ENCODE results near the gene DRG2.

Gene DRG2

DNA sequence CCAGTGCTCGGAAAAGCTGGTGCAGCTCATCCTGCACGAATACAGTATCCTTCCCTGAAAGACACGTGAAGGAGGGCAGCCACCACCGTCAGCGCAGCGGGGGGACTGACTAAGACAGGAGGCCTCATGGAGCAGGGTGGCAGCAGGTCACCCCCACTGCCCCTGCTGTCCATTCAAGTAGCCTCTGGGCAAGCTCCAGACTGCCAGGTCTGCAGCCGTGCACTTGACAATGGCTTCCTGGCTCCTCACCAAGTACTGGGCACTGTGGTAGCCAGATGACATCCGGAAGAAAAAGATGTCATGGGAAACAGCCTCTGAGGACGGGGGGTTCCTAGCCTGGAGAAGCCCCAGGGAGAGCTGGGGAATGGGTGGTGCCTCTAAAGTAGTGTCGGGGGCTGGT, 12.9 kb downstream of the DRG2 start:
- Histone ChIP-seq H3K36me3 (ENCODE audit: control insufficient read depth in 2 of 2, insufficient read depth in 1 of 2, low read length in 2 of 2) (peaks cover 11 to 97% of the 10 kb centered on the region in 2 experiments), H3K4me3 (ENCODE audit: low read depth, low read length) (no peak overlapping the region), H3K9me3 (ENCODE audit: control insufficient read depth, insufficient read depth, low read depth, low read length) (no peaks in the 10 kb centered on the region), H3K27ac (ENCODE audit: extremely low read depth, low read depth, low read length) (no peak overlapping the region), H3K4me1 (ENCODE audit: control insufficient read depth, insufficient read depth, low read length) (no peaks in the 10 kb centered on the region)
- ChIA-PET POLR2A (interaction anchor here (0.6 kb wide), 1 partner anchor 18 kb away, joined by 3 read pairs; no protein-coding TSS in a partner anchor), CTCF (interaction anchor here (0.5 to 0.8 kb wide), 2 partner anchors 159 to 597 kb away, joined by 3 to 4 read pairs; no protein-coding TSS in a partner anchor)
- TF ChIP-seq PBX3 (CRISPR knock-in tag; IDR thresholded peaks at IDR 0.05), result no peak
- TF ChIP-seq ATF2 (tag by site-specific recombination; IDR thresholded peaks at IDR 0.05; ENCODE audit: low read depth), result no peak
- TF ChIP-seq ZNF658 (tag by site-specific recombination; IDR thresholded peaks at IDR 0.05), result no peak
- no peak for TF ChIP-seq ZBTB17 (tag by site-specific recombination; IDR thresholded peaks at IDR 0.05)
- TF ChIP-seq ZSCAN4 (tag by site-specific recombination; IDR thresholded peaks at IDR 0.05), result no peak
- no peak for TF ChIP-seq SP7 (tag by site-specific recombination; IDR thresholded peaks at IDR 0.05)
- no peak for TF ChIP-seq KLF10 (tag by site-specific recombination; IDR thresholded peaks at IDR 0.05)
- no peak for TF ChIP-seq ZNF341 (tag by site-specific recombination; IDR thresholded peaks at IDR 0.05; ENCODE audit: low read depth)
- no peak for TF ChIP-seq SCRT2 (tag by site-specific recombination; IDR thresholded peaks at IDR 0.05)
- TF ChIP-seq GLIS1 (tag by site-specific recombination; IDR thresholded peaks at IDR 0.05), result no peak
- TF ChIP-seq ZNF626 (tag by site-specific recombination; IDR thresholded peaks at IDR 0.05), result no peak
- TF ChIP-seq, protein P1, sequence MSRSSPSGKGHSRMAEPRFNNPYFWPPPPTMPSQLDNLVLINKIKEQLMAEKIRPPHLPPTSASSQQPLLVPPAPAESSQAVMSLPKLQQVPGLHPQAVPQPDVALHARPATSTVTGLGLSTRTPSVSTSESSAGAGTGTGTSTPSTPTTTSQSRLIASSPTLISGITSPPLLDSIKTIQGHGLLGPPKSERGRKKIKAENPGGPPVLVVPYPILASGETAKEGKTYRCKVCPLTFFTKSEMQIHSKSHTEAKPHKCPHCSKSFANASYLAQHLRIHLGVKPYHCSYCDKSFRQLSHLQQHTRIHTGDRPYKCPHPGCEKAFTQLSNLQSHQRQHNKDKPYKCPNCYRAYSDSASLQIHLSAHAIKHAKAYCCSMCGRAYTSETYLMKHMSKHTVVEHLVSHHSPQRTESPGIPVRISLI (tag by site-specific recombination; IDR thresholded peaks at IDR 0.05), result no peak
- no peak for TF ChIP-seq SETDB1 (IDR thresholded peaks at IDR 0.05; ENCODE audit: insufficient read length, low read length)
- TF ChIP-seq, protein P2, sequence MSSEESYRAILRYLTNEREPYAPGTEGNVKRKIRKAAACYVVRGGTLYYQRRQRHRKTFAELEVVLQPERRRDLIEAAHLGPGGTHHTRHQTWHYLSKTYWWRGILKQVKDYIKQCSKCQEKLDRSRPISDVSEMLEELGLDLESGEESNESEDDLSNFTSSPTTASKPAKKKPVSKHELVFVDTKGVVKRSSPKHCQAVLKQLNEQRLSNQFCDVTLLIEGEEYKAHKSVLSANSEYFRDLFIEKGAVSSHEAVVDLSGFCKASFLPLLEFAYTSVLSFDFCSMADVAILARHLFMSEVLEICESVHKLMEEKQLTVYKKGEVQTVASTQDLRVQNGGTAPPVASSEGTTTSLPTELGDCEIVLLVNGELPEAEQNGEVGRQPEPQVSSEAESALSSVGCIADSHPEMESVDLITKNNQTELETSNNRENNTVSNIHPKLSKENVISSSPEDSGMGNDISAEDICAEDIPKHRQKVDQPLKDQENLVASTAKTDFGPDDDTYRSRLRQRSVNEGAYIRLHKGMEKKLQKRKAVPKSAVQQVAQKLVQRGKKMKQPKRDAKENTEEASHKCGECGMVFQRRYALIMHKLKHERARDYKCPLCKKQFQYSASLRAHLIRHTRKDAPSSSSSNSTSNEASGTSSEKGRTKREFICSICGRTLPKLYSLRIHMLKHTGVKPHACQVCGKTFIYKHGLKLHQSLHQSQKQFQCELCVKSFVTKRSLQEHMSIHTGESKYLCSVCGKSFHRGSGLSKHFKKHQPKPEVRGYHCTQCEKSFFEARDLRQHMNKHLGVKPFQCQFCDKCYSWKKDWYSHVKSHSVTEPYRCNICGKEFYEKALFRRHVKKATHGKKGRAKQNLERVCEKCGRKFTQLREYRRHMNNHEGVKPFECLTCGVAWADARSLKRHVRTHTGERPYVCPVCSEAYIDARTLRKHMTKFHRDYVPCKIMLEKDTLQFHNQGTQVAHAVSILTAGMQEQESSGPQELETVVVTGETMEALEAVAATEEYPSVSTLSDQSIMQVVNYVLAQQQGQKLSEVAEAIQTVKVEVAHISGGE (tag by site-specific recombination; conservative IDR thresholded peaks at IDR 0.05; ENCODE audit: low read depth), result no peak
- no peak for TF ChIP-seq ZNF530 (tag by site-specific recombination; IDR thresholded peaks at IDR 0.05; ENCODE audit: low read depth)
- no peak for TF ChIP-seq FEZF1 (tag by site-specific recombination; IDR thresholded peaks at IDR 0.05)
- no peak for TF ChIP-seq ZNF292 (tag by site-specific recombination; IDR thresholded peaks at IDR 0.05; ENCODE audit: borderline replicate concordance, low read depth)
- no peak for TF ChIP-seq SALL2 (tag by site-specific recombination; IDR thresholded peaks at IDR 0.05; ENCODE audit: borderline replicate concordance)
- no peak for TF ChIP-seq ZBTB6 (tag by site-specific recombination; IDR thresholded peaks at IDR 0.05)
- TF ChIP-seq MYNN (tag by site-specific recombination; IDR thresholded peaks at IDR 0.05; ENCODE audit: borderline replicate concordance), result no peak

Data from HEK293 (cell line).